IMR-90 (cell line): Measurements from ENCODE around the gene PIM1. TPM values are rescaled to one million over a fixed set of nuclear protein-coding genes. Genes with fewer than 3 reads are reported as not detected.

Source experiments
- ATAC-seq: fragments of 200-7000 bp; cut with Tn5 transposase; 2 replicates; pipeline ENCODE4 v1.9.1; 2020; ENCODE audit warnings: low read depth, mild to moderate bottlenecking, moderate library complexity
- BruUV-seq: library from RNA; stranded (reverse); fragments of 400-500 nt; replicated peaks from 2 replicates; lab custom pipeline; 2021; lab: Mats Ljungman, UMichigan
- CTCF ChIA-PET: fragments of 300-600 bp; formaldehyde crosslinking; extraction: SDS; loops from one replicate; lab custom pipeline; 2021; ENCODE audit warnings: antibody characterized with exemption; lab: Yijun Ruan, JAX
- POLR2A ChIA-PET: fragments of 300-600 bp; sonication (Branson Sonifier 250); formaldehyde crosslinking; loops from one replicate; lab custom pipeline; 2022; ENCODE audit warnings: antibody characterized with exemption; ENCODE audit not compliant: unreplicated experiment; lab: Charles Lee
- DNase-seq: peaks from one replicate; pipeline ENCODE4 v3.0.0; 2013
- H2AFZ ChIP-seq: replicated peaks from 2 replicates; pipeline ENCODE3; 2013; ENCODE audit warnings: low read length, mild to moderate bottlenecking; ENCODE audit not compliant: poor library complexity
- H2AK5ac ChIP-seq: 2 replicates; pipeline ENCODE4 v1.6.1; 2013; ENCODE audit warnings: low read depth, low read length, inconsistent platforms
- H2AK9ac ChIP-seq: replicated peaks from 2 replicates; pipeline ENCODE3; 2013; ENCODE audit warnings: mild to moderate bottlenecking, low read depth, low read length, moderate library complexity; ENCODE audit not compliant: poor library complexity
- H2BK120ac ChIP-seq: 2 replicates; pipeline ENCODE4 v1.6.1; 2013; ENCODE audit warnings: low read depth, low read length, inconsistent platforms
- H2BK15ac ChIP-seq: 3 replicates; pipeline ENCODE4 v1.6.1; 2013; ENCODE audit warnings: low read depth, low read length, inconsistent platforms
- H2BK20ac ChIP-seq: 2 replicates; pipeline ENCODE4 v1.6.1; 2013; ENCODE audit warnings: low read depth, mild to moderate bottlenecking, inconsistent platforms, low read length, moderate library complexity
- H2BK5ac ChIP-seq: 2 replicates; pipeline ENCODE4 v1.6.1; 2013; ENCODE audit warnings: mild to moderate bottlenecking, low read depth, low read length, inconsistent platforms; ENCODE audit not compliant: poor library complexity, severe bottlenecking
- H3K14ac ChIP-seq: replicated peaks from 2 replicates; pipeline ENCODE4 v1.6.1; 2013; ENCODE audit warnings: low read depth, low read length, inconsistent platforms
- H3K18ac ChIP-seq: 2 replicates; pipeline ENCODE4 v1.6.1; 2013; ENCODE audit warnings: low read depth, low read length, control low read depth
- H3K23ac ChIP-seq: 2 replicates; pipeline ENCODE4 v1.6.1; 2013; ENCODE audit warnings: low read depth, low read length, inconsistent platforms
- H3K27ac ChIP-seq: 2 replicates; pipeline ENCODE4 v1.5.1; 2013; ENCODE audit warnings: mild to moderate bottlenecking, control low read depth, low read length; ENCODE audit not compliant: insufficient read depth
- H3K27me3 ChIP-seq: 2 replicates; pipeline ENCODE4 v1.6.1; 2013; ENCODE audit warnings: low read length; ENCODE audit not compliant: control insufficient read depth, insufficient read depth
- H3K36me3 ChIP-seq: 2 replicates; pipeline ENCODE4 v1.6.1; 2013; ENCODE audit warnings: low read length, mixed read lengths; ENCODE audit not compliant: control insufficient read depth, insufficient read depth
- H3K4ac ChIP-seq: 2 replicates; pipeline ENCODE4 v1.6.1; 2013; ENCODE audit warnings: low read depth, low read length, inconsistent platforms
- H3K4me1 ChIP-seq: 2 replicates; pipeline ENCODE4 v1.6.1; 2013; ENCODE audit warnings: low read length, mixed read lengths; ENCODE audit not compliant: control insufficient read depth, insufficient read depth
- H3K4me2 ChIP-seq: 2 replicates; pipeline ENCODE4 v1.6.1; 2013; ENCODE audit warnings: low read depth, mild to moderate bottlenecking, control low read depth, low read length, moderate library complexity
- H3K4me3 ChIP-seq: 2 replicates; pipeline ENCODE4 v1.5.1; 2013; ENCODE audit warnings: low read depth, mild to moderate bottlenecking, control low read depth, low read length, moderate library complexity; ENCODE audit not compliant: insufficient read depth
- H3K56ac ChIP-seq: 2 replicates; pipeline ENCODE4 v1.6.1; 2013; ENCODE audit warnings: low read length, inconsistent platforms; ENCODE audit not compliant: insufficient read depth; ENCODE audit errors: extremely low read depth
- H3K79me1 ChIP-seq, 2 experiments: 2 replicates each; pipeline ENCODE4 v1.6.1; 2013; ENCODE audit warnings: low read length in 2 of 2, inconsistent platforms in 1 of 2, low read depth in 1 of 2
- H3K9ac ChIP-seq: 2 replicates; pipeline ENCODE4 v1.6.1; 2013; ENCODE audit warnings: low read depth, low read length, control low read depth
- H3K9me1 ChIP-seq: 2 replicates; pipeline ENCODE4 v1.6.1; 2013; ENCODE audit warnings: low read length, inconsistent platforms; ENCODE audit not compliant: insufficient read depth
- H3K9me3 ChIP-seq: 2 replicates; pipeline ENCODE4 v1.6.1; 2013; ENCODE audit warnings: low read length; ENCODE audit not compliant: control insufficient read depth, insufficient read depth
- H4K20me1 ChIP-seq: 2 replicates; pipeline ENCODE4 v1.6.1; 2013; ENCODE audit warnings: low read length, inconsistent platforms; ENCODE audit not compliant: insufficient read depth
- H4K5ac ChIP-seq: 2 replicates; pipeline ENCODE4 v1.6.1; 2013; ENCODE audit warnings: mild to moderate bottlenecking, low read depth, low read length, control low read depth
- H4K8ac ChIP-seq, 2 experiments: 2 replicates each; pipeline ENCODE4 v1.6.1; 2013; ENCODE audit warnings: low read depth in 2 of 2, low read length in 2 of 2, control low read depth in 1 of 2, inconsistent platforms in 1 of 2
- H4K91ac ChIP-seq: 2 replicates; pipeline ENCODE4 v1.6.1; 2013; ENCODE audit warnings: low read depth, low read length, inconsistent platforms; ENCODE audit not compliant: insufficient read depth
- MAFK ChIP-seq: IDR thresholded peaks from 2 replicates; pipeline ENCODE4 v1.6.1; 2012; ENCODE audit warnings: low read depth, low read length, improper control_type of control experiment
- NFE2L2 ChIP-seq: fragments of 150-350 bp; IDR thresholded peaks from 2 replicates; pipeline ENCODE4 v1.6.1; 2016; ENCODE audit warnings: low read depth, mild to moderate bottlenecking, low read length
- dilution Hi-C: fragments of 300-500 bp; cut with HindIII; formaldehyde crosslinking; loops from one replicate; pipeline ENCODE4 v1.14.3; 2018; ENCODE audit warnings: low sequenced_read_pairs; ENCODE audit not compliant: unreplicated experiment
- in situ Hi-C: fragments of 300-500 bp; cut with MboI; formaldehyde crosslinking; loops from 3 replicates; pipeline ENCODE4 v1.14.3; 2019; ENCODE audit warnings: low sequenced_read_pairs, inconsistent platforms, mixed read lengths
- intact Hi-C: fragments of 100-400 bp; cut with micrococcal nuclease; formaldehyde crosslinking; loops from 2 replicates; pipeline ENCODE4 v1.10.0; 2022
- polyA plus RNA-seq, 3 experiments: library from polyadenylated mRNA; depleted of rRNA; stranded (reverse); fragments of >200 nt; gene quantifications; 2 replicates each; pipeline ENCODE4 v1.2.3, GENCODE V29; 2012; ENCODE audit warnings: low replicate concordance in 1 of 3
- total RNA-seq: library from RNA; depleted of rRNA; stranded (reverse); fragments of >200 nt; gene quantifications from 2 replicates; pipeline ENCODE4 v1.2.3, GENCODE V29; 2012

PIM1 gene
- total and polyA plus RNA-seq, 2 of the 4 experiments (the other 2 are of a cell fraction) = 7.2 to 18.5 TPM

- in situ Hi-C loops = no loop called here
- Histone ChIP-seq H3K23ac (no peak overlapping the region), H4K8ac (peak overlapping the region in 1 of 2 experiments; percentile 22; a peak in 1 of 4 replicates), H3K4me2 (no peak overlapping the region), H2AK9ac (no peak overlapping the region), H3K36me3 (no peaks in the 10 kb centered on the region), H3K79me1 (no peaks in the 10 kb centered on the region; a peak in 1 of 4 replicates), H2BK15ac (no peak overlapping the region; the same call in 2 of the 3 replicates), H4K91ac (no peak overlapping the region), H3K27ac (no peak overlapping the region), H3K56ac (no peak overlapping the region), H3K18ac (peak overlapping the region; percentile 20; the same call in 1 of the 2 replicates), H3K14ac (no peak overlapping the region), H3K4me1 (peaks cover 7% of the 10 kb centered on the region), H4K5ac (no peak overlapping the region), H3K4ac (peak overlapping the region; percentile 67; the same call in 1 of the 2 replicates), H3K4me3 (no peak overlapping the region), H3K9me3 (no peaks in the 10 kb centered on the region), H2BK20ac (peak overlapping the region; percentile 54; the same call in 1 of the 2 replicates), H2BK5ac (no peak overlapping the region), H3K27me3 (no peaks in the 10 kb centered on the region), H2AFZ (no peak overlapping the region), H3K9ac (no peak overlapping the region), H4K20me1 (no peaks in the 10 kb centered on the region), H2BK120ac (no peak overlapping the region), H2AK5ac (no peak overlapping the region), H3K9me1 (peaks cover 4% of the 10 kb centered on the region; the same call in 1 of the 2 replicates)
- intact Hi-C loops = no loop called here
- no peak for TF ChIP-seq MAFK
- no peak for TF ChIP-seq NFE2L2
- ATAC-seq = no peak
- no TSS peak for BruUV-seq
- POLR2A ChIA-PET = no interaction called here
- dilution Hi-C loops = no loop called here
- CTCF ChIA-PET = interaction anchor here (0.6 to 1.2 kb wide), 2 partner anchors 13 to 98 kb away, joined by 3 to 11 read pairs; no protein-coding TSS in a partner anchor
- no peak for DNase-seq
Measured at GRCh38 chr6:37149745-37150144, 20.2 kb upstream of the PIM1 start.
